A172 (cell line): ENCODE results near the gene GATA2. TPM values are rescaled to one million over a fixed set of nuclear protein-coding genes. Genes with fewer than 3 reads are reported as not detected.

ENCODE experiments used
- DNase-seq: peaks from one replicate; pipeline ENCODE4 v3.0.0-alpha.2; 2015; ENCODE audit warnings: low spot score
- total RNA-seq: library from RNA; depleted of rRNA; stranded (reverse); fragments of >200 nt; shearing (Covaris generic); gene quantifications from 2 replicates; pipeline ENCODE4 v1.2.3, GENCODE V29; 2014; rRNA removed

Gene GATA2
- 5.5 and 8.4 TPM in 2 replicates for total RNA-seq

DNA sequence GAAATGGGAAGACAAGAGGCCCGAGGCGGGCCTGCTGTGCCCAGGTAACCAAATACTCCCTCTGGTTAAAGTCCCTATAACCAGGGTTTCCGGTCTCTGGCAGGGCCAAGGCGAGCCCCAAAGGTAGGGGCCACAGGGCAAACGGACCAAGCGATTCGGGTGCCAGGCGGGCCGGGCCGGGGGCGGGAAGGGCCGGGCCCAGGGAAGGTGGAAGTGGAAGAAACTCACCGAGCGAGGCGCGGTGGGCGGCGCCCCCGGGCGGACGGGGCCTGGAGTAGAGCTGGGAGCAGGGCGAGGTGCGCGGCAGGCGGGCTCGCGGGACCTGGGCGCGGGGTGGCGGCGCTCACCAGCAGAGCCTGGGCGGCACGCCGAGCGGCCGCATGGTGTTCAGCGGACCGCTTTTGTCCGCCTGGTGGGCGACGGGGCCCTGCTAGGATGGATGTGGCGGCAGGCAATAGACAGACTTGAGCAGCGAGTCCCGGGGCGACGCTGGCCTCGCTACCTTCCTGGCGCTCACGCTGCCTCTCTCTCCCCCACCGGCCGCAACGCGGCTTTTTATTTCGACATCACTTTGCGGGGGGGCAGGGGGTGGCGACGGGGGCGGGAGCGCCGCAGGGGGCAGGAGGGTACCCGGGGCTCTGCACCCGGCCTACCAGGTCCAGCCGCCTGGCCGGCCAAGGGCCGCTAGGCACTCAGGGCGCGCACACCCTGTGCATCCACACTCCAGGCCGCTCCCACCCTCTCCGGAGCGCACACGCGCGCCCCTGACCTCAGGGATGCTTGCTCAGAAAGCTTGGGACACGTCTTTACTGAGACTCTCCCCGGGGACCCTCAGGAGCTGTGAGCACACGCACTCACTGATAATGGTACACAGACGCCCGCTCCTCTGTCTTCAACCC is at the start of gene GATA2:
TSS of gene GATA2 (minus strand) at position 531 of the 899 bp plus-strand sequence. CDS start 6,170 bp downstream, outside the sequence.
- no peak for DNase-seq

DNA sequence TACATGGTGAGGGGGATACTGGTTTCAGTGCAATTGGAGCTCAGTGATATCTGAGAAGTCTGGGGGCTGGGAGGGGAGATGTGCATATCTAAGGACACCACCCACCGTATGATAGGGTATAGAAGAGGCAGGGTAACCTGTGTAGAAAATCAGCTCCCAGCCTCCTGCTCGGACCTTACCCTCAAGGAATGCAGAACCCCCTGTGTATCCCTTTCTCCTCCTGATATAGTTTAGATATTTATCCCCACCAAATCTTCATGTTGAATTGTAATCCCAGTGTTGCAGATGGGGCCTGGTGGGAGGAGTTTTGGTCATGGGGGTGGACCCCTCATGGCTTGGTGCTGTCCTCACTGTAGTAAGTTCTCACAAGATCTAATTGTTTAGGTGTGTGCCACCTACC is 48.2 kb upstream of the GATA2 start:
- no peak for DNase-seq

DNA sequence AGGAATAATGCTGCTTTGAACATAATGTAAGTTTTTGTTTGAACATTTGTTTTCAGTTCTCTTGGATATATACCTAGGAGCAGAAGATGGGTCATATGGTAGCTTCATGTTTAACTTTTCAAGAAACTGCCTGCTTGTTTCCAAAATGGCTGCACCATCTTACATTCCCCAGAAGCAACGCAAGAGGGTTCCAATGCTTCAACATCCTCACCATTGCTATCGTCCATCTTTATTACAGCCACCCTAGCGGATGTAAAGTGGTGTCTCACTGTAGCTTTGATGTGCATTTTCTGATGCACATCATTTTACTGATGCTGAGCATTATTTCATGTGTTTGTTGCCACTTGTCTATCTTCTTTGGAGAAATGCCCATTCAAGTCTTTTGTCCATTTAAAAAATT is 46.4 kb upstream of the GATA2 start:
- no peak for DNase-seq

DNA sequence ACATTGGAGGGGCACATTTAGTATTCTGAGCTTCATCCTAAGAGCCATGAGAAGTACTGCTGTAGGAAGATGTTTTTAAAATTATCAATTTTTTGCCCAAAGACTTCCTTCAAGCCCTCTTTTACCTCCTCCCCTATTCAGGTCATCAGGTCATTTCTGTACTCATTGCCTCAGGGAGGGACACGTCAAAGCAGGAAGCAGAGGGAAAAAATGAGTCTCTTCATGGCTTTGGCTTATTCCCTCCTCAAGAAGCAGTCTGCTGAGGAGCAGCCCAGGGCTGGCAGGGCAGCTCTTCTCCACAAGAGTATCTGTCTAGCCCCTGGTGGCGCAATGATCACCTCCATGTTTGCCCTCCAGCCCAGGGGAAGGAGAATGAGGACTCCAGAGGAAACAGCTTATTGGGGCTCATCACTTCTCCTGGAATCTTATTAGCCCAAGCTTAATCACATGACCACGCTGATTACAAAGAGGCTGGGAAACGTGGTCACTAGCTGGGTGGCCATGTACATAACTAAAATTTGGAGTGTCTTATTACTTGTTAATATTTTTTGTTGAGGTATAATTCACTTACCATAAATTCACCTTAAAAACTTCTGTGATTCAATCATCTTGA is 44.2 kb upstream of the GATA2 start:
- DNase-seq: no peak

DNA sequence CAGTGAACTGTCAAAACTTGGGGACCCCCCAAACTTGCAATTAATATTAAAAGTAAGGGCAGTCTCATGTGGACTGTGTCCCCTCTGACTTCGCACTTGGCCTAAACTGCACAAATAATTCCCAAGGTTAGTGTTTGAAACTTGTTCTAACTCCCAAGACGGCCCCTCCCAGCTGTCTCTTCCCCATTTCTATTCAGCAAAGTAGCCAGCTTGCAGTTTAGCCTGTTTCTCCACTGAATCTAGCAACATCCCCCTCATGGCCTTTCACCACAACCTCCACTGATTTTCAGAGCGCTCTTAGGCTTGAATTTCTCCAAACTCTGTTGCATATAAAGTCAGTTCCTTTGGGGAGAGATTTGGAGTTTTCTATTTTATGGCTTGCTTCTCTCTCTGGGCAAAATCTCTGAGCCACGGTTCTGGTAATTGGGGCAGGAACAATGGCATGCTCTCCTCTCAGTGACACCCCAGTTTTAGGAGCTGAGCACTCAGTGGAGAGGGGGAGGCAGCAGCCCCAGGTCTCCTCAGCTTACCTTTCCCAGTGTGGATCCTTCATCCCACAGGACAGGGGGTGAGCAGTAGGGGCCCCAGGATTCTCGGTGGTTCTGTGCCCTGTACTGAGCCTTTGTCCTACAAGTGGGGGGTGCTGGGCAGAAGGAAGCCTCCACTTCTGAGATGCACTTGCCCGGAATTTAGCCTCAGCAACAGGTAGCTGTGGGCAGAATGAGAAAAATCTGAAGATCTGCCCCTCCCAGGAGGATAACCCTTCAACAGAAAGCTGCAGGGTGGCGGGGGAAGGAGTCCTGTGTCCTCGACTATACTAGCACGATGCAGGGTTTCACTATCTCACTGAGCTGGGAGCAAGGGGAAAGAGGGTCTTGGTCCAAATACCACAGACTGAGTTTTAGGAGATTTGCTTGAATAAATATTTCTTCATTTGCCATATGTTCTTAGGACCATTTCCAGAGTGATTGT is 39.3 kb upstream of the GATA2 start:
- DNase-seq: no peak

DNA sequence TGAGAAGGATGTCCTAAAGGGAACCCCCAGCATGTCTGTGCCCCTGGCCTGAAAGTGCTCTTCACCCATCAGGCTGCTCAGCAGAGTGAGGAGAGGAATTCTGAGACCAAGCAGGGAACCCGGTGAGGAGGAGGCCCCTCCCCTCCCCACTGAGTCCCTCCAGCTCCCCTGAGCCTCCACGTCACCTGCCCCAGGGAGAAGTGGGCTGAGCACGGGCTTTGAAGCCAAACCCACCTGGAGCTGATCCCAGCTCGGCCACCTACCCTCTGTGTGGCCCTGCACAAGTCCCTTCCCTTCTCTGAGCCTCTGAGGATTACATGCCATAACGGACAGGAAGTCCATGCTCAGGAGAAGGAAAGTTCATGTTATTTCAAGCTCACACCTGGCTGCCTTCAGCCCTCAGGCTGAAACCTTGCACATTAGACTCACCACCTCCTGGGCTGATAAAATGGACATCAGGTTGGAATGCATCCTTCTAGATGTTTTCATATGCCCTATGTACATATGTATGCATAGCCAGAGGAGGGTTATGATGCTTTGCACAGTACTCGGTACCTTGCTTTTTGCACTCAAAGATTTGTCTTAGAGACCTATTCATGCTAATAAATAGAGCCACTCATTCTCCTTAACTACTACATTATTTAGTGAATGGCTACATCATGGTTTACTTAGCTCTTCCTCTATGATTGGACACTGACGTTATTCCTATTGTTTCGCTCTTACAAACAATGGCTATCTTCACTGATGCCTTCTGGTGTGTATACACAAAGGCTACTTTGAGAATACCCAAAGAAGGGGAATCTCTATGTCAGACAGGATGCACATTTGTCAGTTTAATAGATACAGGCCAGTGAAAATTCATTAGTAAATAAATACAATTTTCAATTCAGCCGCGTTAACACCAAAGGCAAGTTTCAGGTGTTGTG is 31.6 kb upstream of the GATA2 start:
- no peak for DNase-seq

DNA sequence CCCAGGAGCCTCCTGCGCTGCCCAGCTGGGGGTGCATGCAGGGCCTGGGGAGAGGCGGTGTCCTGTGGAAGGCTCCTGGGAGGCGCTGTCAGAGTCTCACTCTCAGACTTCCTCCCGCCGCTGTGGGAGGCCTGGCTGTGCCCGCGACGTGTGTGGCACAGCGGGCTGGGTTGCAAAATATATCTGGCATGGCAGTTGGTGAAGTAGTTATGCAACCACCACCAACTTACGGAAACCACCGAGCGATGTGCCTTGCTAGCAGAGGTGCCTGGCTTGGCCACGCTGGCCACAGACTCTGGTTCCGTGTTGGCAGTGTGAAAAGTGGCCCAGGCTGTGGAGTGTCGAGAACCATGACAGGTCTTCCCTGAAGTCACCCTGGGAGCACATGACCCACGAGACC is 30.6 kb upstream of the GATA2 start:
- DNase-seq: no peak

DNA sequence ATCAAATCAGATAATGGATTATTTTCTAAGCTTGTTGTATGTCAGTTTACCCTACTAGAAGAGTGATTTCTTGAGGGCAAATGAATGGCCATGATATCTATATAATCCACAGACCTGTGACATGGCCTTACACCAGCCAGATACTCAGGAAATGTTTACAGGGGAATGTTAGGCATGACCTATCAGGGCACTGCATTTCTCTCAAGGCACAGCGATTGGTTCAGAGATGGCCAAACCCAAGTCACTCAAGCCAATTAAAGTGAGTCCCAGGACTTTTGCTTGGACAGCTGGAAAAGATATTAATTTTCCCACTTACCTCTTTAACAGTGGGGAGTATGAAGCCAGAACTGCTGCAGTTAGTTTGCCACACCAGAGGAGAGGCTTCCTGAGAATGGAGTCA is 28.7 kb upstream of the GATA2 start:
- DNase-seq: no peak

DNA sequence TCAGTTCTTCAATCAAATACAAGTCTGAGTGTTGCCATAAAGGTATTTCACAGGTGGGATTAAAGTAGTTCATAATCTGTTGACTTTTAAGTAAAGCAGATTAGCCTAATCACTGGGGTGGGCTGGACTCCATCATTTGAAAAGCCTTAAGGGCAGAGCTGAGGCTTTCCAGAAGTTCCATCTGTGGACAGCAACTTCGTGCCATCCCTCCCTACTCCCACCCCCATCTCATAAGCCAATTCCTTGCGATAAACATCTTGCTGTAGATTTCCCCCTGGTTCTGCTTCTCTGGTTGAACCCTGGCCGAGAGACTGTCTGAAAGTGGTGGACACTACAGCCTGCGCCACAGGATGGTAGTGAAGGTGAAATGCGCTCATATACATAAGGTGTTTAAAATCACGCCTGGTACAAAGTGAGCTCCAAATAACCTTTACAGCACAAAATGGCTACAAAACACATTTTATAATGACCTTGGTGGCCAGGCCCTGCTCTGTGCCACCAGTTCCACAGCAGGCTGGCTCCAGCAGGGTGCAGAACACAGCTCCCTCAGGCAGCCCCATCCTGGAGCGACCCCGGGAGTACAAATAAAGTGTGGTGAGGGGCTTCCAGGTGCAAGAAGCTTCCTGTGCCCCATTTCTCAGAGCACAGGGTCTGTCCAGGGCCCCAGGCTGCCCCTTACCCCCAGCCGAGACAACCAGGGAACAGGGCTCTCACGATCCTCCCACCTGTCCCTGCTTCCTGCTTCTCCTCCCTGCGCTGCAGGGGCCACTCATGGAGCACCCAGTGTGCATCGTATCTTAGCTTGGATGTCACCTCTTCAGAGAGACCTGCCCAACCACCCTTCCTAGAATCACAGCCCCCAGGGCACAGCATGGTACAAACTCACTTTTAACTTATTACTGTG is 25.8 kb upstream of the GATA2 start:
- DNase-seq: no peak

DNA sequence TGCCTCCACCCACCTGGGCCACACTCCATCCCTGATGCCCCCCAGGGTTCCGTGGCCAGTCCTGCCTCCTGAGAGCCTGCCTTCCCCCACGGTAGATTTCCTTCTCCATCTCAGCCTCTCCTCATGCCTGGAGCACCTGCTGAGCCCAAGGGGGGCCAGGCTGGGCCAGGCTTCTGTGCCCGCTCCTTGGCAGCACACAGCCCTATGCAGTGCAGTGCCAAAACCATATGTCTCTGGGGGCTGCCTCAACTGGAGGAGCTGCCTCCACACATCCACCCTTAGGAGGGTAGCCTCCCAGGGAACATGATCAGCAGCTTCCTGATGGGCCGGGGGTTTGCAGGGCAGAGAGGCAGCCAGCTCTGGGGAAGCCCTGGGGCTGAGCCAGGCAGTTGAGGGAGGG is 24.6 kb upstream of the GATA2 start:
- no peak for DNase-seq

DNA sequence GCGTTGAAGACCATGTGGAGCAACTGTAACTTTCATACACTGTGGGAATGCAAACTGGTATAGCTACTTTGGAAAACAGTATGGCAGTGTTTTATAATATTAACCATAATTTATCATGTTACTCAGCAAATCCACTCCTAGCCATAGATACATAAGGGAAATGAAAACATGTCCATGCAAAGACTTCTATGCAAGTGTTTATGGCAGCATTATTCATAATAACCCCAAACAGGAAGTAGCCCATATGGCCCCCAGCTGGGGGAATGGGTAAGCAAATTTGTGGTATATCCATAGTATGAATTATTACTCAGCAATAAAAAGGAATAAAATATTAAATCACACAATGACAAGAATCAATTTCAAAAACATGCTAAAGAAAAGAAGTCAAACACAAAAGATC is 23.0 kb upstream of the GATA2 start:
- no peak for DNase-seq

DNA sequence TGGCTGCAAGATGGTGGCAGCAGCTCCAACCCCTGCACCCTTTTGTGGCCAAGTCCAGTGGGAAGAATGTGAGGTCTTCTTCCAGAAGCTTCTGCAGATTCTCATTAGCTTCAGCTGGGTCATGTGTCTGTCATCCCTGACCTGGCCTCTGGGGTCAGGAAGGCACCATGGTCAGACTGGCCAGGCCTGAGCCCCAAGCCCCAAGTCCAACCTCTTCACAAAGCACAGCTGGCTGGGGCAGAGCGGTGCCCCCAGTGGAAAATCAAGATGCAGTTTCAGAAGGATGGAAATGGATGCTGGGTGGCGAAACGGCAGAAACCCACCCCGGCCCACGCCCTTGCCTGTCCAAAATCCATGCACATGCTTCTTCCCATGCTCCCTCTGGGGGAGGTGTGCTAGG is 15.9 kb upstream of the GATA2 start:
- no peak for DNase-seq

DNA sequence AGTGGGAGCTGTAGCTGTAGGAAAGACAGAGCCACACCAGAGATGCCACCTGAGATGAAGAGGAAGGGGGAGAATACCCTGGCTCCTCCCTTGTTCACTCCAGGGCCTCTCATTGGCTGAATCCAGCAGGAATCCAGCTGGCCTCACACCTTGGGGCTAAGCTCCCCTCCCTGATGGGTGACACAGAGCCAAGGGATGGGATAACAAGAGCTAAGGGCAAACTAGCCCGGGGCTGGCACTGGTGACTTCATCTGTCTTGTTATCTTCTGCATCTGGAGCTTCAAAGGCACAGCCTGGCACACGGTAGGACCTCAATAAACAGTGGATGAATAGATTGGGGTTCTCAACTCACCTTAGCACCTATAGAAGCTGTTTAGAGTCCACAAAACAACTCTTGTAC is 13.8 kb upstream of the GATA2 start:
- DNase-seq: no peak

DNA sequence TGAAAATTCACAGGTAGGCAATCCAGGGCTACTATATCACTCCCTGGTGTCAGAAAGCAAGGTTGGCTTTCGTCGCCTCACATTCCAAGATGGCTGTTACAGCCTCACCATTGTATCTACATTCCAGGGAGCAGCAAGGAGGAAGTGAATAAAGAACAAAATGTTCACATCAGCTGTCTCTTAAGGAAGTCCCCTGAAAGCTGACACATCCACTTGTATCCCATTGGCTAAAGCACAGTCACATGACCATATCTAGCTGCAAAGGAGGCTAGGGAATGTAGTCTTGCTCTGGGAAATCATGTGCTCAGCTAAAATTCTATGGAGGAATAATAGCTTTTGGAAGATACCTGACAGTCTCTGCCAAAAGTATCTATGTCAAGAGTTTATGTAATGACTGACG is 12.8 kb upstream of the GATA2 start:
- DNase-seq: peak; percentile 25

DNA sequence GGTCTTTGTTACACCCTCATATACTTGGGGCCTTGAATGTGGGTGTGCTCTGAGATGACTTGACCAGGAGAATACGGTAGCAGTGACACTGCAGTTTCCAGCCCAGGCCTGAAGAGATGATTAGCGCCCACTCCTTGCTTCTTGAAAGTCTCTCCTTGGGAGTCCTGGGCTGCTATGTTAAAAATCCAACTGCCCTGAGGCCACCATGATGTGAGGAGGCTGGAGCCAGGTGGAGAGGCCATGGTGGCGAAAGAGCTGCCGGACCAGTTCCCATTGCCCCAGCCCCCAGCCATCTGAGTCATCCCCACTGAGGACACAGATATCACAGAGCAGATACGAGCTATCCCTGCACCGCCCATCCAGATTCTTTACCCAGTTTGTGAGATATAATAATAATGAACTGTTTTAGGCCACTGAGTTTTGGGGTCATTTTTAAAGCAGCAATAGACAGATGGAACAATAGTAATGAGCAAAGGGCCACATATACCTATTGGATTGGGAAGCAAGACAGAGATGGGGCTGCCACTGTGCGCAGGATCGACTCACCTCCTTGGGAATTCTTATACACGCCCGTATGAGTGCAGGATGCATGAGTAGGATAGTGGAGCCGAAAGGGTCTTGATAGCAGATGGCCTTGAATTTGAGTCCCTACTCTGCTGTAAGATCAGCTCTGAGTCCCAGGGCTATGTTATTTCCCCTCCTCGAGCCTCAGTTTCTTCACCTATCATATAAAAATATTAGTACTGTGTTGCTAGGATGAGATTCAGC is 12.1 kb upstream of the GATA2 start:
- no peak for DNase-seq

DNA sequence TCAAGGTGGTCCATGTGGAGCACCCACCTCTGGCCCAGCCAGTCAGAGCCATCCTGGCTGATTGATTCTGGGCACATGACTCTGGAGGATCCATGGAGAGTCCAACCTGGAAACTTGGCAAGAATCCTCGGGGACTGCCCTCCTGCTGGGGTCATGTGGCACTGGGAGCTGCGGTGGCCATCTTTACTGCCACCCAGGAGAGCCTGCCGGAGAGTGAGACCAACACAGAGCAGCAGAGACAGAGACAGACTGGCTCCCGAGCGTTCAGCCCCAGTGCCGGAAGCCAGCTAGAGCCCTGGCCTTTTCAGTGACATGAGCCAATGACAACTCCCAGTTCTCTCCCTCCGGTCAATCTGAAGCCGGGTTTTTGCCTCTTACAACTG is 11.5 kb upstream of the GATA2 start:
- no peak for DNase-seq

DNA sequence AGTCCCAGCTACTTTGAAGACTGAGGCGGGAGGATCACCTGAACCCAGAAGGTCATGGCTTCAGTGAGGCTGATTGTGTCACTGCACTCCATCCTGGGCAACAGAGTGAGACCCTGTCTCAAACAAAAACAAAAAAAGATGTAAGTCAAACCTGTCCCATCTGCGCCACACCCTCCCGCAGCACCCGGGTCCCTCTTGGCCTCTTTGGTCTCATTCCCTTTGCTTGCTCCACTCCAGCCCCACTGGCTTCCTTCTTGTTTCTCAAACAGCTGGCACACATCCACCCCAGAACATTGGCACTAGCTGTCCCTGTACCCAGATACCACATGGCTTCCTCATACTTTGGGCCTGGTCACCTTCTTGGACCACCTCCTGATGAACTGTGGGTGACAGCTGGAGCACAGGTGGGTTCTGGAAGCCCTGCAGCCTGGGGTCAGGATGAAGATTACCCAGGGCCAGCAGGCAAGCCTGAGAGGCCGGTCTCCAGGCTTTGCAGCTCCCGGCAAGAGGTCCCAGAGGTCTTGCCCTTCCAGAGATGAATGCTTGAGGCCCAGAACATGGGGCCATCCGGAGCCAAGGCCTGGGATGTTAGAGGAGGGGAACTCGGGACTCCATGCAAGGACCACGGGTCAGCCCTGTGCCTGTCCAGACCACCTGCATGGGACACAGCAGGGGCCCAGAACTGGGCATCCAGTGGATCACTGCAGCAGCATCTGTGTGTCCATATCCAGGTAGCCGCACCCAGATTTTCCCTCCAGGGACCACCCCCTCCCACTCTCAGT is 10.9 kb upstream of the GATA2 start:
- DNase-seq: no peak

DNA sequence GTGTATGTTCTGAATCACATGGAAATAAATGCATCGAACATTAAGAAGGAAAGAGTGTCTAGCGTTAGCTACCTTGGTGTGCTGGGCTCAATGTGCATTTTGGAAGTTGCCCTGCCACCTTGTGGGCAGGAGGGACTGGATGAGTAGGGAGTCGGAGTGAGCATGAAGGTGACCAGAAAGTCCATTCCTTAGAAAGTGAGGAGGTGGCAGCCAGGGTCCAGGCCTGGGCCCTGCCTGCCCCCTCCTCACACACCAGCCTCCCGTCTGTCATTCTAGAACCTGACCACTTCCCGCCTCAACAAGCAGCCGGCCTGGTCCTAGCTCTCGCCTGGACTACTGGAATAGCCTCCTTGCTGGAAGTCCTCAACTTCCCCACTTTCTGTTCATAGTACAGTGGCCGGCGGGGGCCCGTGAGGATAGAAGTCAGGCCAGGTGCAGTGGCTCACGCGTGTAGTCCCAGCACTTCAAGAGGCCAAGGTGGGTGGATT is 10.2 kb upstream of the GATA2 start:
- peak; percentile 33 for DNase-seq
